HG03060 (cell line): ENCODE data around the gene PCP4L1.
"Not testable (repeated sequence)": the region's sequence is repeated elsewhere in the genome, so short reads cannot be mapped to it uniquely, and the experiment has no call there.

Experiments
- ATAC-seq: cut with Tn5 transposase; IDR thresholded peaks from one replicate; pipeline ENCODE4 v1.9.1; 2021; ENCODE audit warnings: low read depth, moderate number of reproducible peaks; ENCODE audit not compliant: unreplicated experiment

PCP4L1 gene

DNA sequence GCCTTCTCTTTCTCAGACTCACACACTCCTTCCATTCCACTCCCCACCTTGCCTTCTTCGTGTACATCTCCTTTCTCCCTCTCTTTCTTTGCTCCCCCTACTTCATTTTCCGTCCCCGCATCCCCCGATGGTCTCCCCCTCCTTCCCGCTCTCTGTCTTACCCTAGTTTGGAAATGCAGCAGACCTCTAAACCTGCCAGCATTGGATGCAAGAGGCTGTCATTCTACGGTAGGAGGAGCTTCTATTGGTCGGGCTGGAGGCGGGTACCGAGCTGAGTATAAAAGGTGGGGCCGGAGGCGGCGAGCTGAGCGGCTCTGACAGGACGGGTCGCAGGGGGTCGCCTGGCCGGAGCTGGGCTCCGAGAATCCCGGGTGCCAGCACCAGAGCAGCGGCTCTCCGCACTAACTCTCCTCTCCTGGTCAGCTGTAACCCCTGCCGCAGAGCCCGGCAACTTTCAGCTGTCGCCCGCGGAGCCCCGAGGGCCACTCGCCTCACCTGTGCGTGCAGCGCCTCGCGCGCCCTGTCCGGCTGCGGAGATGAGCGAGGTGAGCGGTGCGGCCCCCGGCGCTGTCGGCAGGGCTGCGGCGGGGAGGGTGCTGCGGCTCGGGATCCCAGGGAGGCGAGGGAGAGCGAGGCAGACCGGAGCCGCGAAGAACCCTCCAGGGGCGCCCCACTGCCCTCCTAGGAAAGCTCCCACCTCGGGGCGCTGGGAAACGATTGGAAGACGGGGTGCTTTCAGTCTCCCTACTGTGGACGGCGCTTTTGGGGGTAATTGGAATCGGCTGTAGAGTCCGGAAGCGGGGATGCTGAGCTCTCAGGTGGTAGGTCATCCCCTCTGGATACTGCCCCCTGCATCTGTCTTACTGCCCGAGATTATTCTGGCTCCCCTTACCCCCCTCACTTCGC is at the start of gene PCP4L1:
PCP4L1 (plus strand) TSS at position 307 of the 906 bp plus-strand sequence; CDS start at position 537, 230 bp downstream.
- ATAC-seq, result peak; percentile 72

GRCh38 chr1:161209790-161210409 is 48.6 kb upstream of the PCP4L1 start:
- ATAC-seq, result no peak

GRCh38 chr1:161214369-161214768 is 44.2 kb upstream of the PCP4L1 start:
- no peak for ATAC-seq

GRCh38 chr1:161215076-161215475 is 43.5 kb upstream of the PCP4L1 start, which contains the start of gene FCER1G:
FCER1G (plus strand) TSS chr1:161215295; CDS start chr1:161215322, 27 bp downstream.
- ATAC-seq, result no peak

- ATAC-seq, result peak; percentile 75
Observed at GRCh38 chr1:161216945-161217712, 41.4 kb upstream of the PCP4L1 start.

DNA sequence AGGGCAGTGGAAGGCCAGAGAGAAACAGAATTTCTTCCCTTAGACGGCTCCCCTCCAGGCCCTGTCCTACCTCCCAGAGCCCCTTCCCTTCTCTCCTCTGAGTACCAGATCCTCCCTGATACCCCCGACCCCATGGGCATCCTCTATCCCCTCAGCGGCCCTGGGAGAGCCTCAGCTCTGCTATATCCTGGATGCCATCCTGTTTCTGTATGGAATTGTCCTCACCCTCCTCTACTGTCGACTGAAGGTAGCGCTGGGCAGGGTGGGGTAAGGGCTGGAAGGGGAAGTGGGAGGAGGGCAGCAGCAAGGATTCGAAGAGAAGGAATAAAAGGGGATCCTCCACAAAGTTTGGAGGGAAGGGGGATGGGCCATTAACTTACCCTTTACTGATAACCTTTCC is 40.7 kb upstream of the PCP4L1 start:
- ATAC-seq, result no peak

GRCh38 chr1:161218301-161219077 is 40.1 kb upstream of the PCP4L1 start:
- no peak for ATAC-seq

- ATAC-seq, result no peak
Observed at GRCh38 chr1:161219078-161219892, 39.3 kb upstream of the PCP4L1 start.

GRCh38 chr1:161220002-161220401 is 38.5 kb upstream of the PCP4L1 start:
- ATAC-seq, result no peak

- no peak for ATAC-seq
Observed at GRCh38 chr1:161222175-161223019, 36.1 kb upstream of the PCP4L1 start.

DNA sequence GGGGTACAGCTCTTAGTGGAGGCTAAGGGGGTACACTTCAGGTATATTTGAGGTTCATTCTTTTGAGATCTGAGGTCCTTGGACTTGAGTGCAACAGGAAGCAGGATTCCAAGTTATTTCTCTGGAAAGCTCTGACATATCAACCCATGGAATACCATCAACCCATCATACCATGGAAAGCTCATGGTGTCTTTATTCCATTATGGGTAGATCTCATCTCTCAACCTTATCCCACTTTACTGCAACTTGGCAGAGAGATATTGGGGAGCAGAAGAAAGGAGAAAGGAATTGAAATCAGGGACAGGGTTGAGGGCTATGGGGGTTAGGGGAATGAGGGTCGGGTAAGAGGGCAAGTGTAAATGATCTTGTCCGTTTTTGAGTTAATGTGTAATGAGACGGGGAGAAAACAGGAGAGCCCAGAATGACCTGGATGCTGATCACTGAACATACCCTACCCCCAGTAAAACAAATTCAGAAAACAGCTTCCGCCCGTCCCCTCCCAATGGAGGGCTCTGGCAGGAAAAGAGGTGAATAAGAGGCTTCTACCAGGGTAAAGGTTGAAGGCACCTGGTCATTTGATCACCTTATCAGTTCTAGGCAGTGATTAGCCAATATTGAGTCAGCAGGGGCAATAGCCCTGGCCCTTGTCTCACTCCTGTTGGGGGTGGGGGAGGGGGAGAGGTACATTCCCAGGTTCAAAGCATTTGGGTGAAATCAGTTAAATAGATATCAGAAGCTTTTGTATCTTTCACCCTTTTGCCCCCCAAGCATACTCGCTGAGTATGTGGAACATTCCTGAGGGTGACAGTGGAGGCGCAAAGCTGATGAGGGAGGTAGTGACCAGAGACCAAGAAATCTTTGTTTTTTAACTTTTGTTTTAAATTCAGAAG is 34.5 kb upstream of the PCP4L1 start:
- no peak for ATAC-seq

DNA sequence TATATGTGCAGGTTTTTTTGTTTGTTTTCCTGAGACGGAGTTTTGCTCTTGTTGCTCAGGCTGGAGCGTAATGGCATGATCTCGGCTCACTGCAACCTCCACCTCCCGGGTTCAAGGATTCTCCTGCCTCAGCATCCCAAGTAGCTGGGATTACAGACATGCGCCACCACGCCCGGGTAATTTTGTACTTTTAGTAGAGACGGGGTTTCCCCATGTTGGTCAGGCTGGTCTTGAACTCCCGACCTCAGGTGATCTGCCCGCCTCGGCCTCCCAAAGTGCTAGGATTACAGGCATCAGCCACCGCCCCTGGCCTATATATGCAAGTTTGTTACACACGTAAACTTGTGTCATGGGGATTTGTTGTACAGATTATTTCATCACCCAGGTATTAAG is 33.9 kb upstream of the PCP4L1 start:
- ATAC-seq, result not testable (repeated sequence)

DNA sequence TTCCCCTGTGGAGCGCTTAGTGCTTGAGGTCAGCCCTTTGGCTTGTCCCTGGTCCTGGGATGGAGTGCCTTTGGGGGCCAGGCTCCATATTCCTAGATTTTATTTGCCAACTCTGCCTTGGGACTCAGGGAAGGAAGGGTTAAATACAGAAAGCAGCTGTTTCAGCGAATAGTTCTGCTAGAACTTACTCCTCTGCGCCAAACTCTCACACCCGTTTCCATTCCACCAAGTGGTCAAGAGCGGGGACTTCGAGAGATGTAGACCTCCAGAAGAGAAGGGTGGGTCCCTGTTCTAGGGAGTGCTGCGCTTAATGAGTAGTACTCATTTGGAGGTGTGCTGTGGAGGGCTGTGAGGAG is 33.4 kb upstream of the PCP4L1 start:
- no peak for ATAC-seq

GRCh38 chr1:161225534-161226319 is 32.8 kb upstream of the PCP4L1 start, which contains the start of gene TOMM40L:
TOMM40L (plus strand) TSS chr1:161226060; CDS start chr1:161226490, 430 bp downstream.
- peak; percentile 89 for ATAC-seq

GRCh38 chr1:161226320-161226711 is 32.2 kb upstream of the PCP4L1 start:
- ATAC-seq, result no peak

- no peak for ATAC-seq
Observed at GRCh38 chr1:161226759-161227158, 31.8 kb upstream of the PCP4L1 start.
